PC-3 (cell line): ENCODE results near the gene SLMAP. TPM values are rescaled to one million over a fixed set of nuclear protein-coding genes. Genes with fewer than 3 reads are reported as not detected.
A peak's percentile ranks its signal among the peaks of the same experiment; 100 is the strongest.

Experiments
- ATAC-seq: fragments of 200-7000 bp; cut with Tn5 transposase; 2 replicates; pipeline ENCODE4 v1.9.1; 2020; ENCODE audit warnings: mild to moderate bottlenecking, moderate library complexity
- BruUV-seq: library from RNA; stranded (reverse); fragments of 400-500 nt; replicated peaks from 2 replicates; lab custom pipeline; 2021; lab: Mats Ljungman, UMichigan
- CTCF ChIA-PET: fragments of 300-600 bp; sonication (Branson Sonifier 250); formaldehyde crosslinking; loops from one replicate; lab custom pipeline; 2022; ENCODE audit warnings: antibody characterized with exemption; lab: Charles Lee
- POLR2A ChIA-PET: fragments of 300-600 bp; sonication (Branson Sonifier 250); formaldehyde crosslinking; loops from one replicate; lab custom pipeline; 2022; ENCODE audit warnings: antibody characterized with exemption; ENCODE audit not compliant: unreplicated experiment; lab: Charles Lee
- DNase-seq: peaks from one replicate; pipeline ENCODE4 v3.0.0-alpha.2; 2015
- H2AFZ ChIP-seq: fragments of 300-600 bp; sonication (generic); 2 replicates; pipeline ENCODE4 v1.6.0; 2016; ENCODE audit warnings: antibody characterized with exemption, low read length
- H3F3A ChIP-seq: fragments of 300-600 bp; sonication (generic); one replicate; pipeline ENCODE4 v1.6.0; 2017; ENCODE audit warnings: antibody characterized with exemption, low read length, control low read depth, mild to moderate bottlenecking; ENCODE audit not compliant: unreplicated experiment
- H3K27ac ChIP-seq: fragments of 300-600 bp; sonication (generic); 2 replicates; pipeline ENCODE4 v1.5.1; 2016; ENCODE audit warnings: mild to moderate bottlenecking, low read length
- H3K27me3 ChIP-seq: fragments of 300-600 bp; sonication (generic); 2 replicates; pipeline ENCODE4 v1.6.1; 2016; ENCODE audit warnings: low read length, mixed read lengths
- H3K36me3 ChIP-seq: fragments of 300-600 bp; sonication (generic); 2 replicates; pipeline ENCODE4 v1.6.1; 2016; ENCODE audit warnings: low read depth, mixed run types, low read length, mixed read lengths
- H3K4me1 ChIP-seq: fragments of 300-600 bp; sonication (generic); 2 replicates; pipeline ENCODE4 v1.5.1; 2016; ENCODE audit warnings: low read length; ENCODE audit not compliant: insufficient read depth
- H3K4me2 ChIP-seq: fragments of 300-600 bp; sonication (generic); 2 replicates; pipeline ENCODE4 v1.6.0; 2016; ENCODE audit warnings: low read length
- H3K4me3 ChIP-seq: fragments of 300-600 bp; sonication (generic); 2 replicates; pipeline ENCODE4 v1.5.1; 2016; ENCODE audit warnings: mild to moderate bottlenecking, low read length, mixed read lengths
- H3K79me2 ChIP-seq: fragments of 300-600 bp; sonication (generic); 2 replicates; pipeline ENCODE4 v1.6.1; 2017; ENCODE audit warnings: low read length, mixed read lengths
- H3K9ac ChIP-seq: fragments of 300-600 bp; sonication (generic); 2 replicates; pipeline ENCODE4 v1.6.0; 2016; ENCODE audit warnings: mild to moderate bottlenecking, low read length
- H3K9me2 ChIP-seq: fragments of 300-600 bp; sonication (generic); replicated peaks from 2 replicates; pipeline ENCODE4 v1.6.1; 2016; ENCODE audit warnings: mixed run types, low read length, mixed read lengths
- H3K9me3 ChIP-seq: fragments of 300-600 bp; sonication (generic); 2 replicates; pipeline ENCODE4 v1.6.1; 2016; ENCODE audit warnings: low read length, mixed read lengths
- H4K20me1 ChIP-seq: fragments of 300-600 bp; sonication (generic); 2 replicates; pipeline ENCODE4 v1.6.1; 2016; ENCODE audit warnings: low read length, mixed read lengths
- CTCF ChIP-seq: fragments of 300-600 bp; sonication (generic); conservative IDR thresholded peaks from 2 replicates; pipeline ENCODE4 v1.5.1; 2017; ENCODE audit warnings: antibody characterized with exemption, low read depth, mild to moderate bottlenecking, low read length
- EZH2 ChIP-seq: fragments of 300-600 bp; sonication (generic); IDR thresholded peaks from one replicate; pipeline ENCODE4 v1.6.1; 2017; ENCODE audit warnings: antibody characterized with exemption, mild to moderate bottlenecking, low read length; ENCODE audit not compliant: unreplicated experiment
- EZH2phosphoT487 ChIP-seq: fragments of 300-600 bp; sonication (generic); IDR thresholded peaks from 2 replicates; pipeline ENCODE4 v1.6.1; 2018; ENCODE audit warnings: mild to moderate bottlenecking, antibody characterized with exemption, low read length, borderline replicate concordance
- intact Hi-C: fragments of 100-400 bp; cut with micrococcal nuclease; formaldehyde crosslinking; loops from 2 replicates; pipeline ENCODE4 v1.9.0; 2023
- total RNA-seq: library from RNA; depleted of rRNA; stranded (reverse); fragments of >200 nt; gene quantifications from 2 replicates; pipeline ENCODE4 v1.2.3, GENCODE V29; 2014

Gene SLMAP
- total RNA-seq, 1 experiment from 2014 or later = 60.0 TPM

- H3F3A ChIP-seq = peaks cover 13% of the 10 kb centered on the region
- DNase-seq (peak; percentile 79), ATAC-seq (no peak)
- BruUV-seq = no TSS peak
- intact Hi-C loops = no loop called here
- ChIA-PET CTCF (no interaction called here), POLR2A (interaction anchor here (0.5 to 1.4 kb wide), 5 partner anchors 11 to 357 kb away, joined by 3 to 5 read pairs (median 3); no protein-coding TSS in a partner anchor)
- TF ChIP-seq EZH2phosphoT487 (no peak), EZH2 (no peak), CTCF (0 out of 2 replicates have a peak, but pooled peaks have one; percentile 30)
- H3K4me1 ChIP-seq = peaks cover 49% of the 10 kb centered on the region
- peak overlapping the region; percentile 92 for H2AFZ ChIP-seq
- no peaks in the 10 kb centered on the region for H3K27me3 ChIP-seq
- peak overlapping the region; percentile 90 for H3K9ac ChIP-seq
- H3K79me2 ChIP-seq = peaks cover 49% of the 10 kb centered on the region
- H3K9me3 ChIP-seq = no peaks in the 10 kb centered on the region
- H3K9me2 ChIP-seq = no peaks in the 10 kb centered on the region
- peak overlapping the region; percentile 45 for H3K27ac ChIP-seq
- H3K4me3 ChIP-seq = peak overlapping the region; percentile 90
- peaks cover 31% of the 10 kb centered on the region for H4K20me1 ChIP-seq
- peaks cover 12% of the 10 kb centered on the region for H3K36me3 ChIP-seq
- H3K4me2 ChIP-seq = peak overlapping the region; percentile 84
Observed at GRCh38 chr3:57755368-57755675, 787 bp upstream of the SLMAP start.

- ATAC-seq = peak; percentile 22
- peak overlapping the region; percentile 92 for H2AFZ ChIP-seq
Observed at GRCh38 chr3:57756528-57757401, 656 bp downstream of the SLMAP start.

More at GRCh38 chr3:57756528-57757401, 656 bp downstream of the SLMAP start:
- H3K79me2 ChIP-seq = peaks cover 64% of the 10 kb centered on the region
- no peaks in the 10 kb centered on the region for H3K27me3 ChIP-seq
- H3K4me3 ChIP-seq = peak overlapping the region; percentile 90
- BruUV-seq = no TSS peak
- peaks cover 34% of the 10 kb centered on the region for H4K20me1 ChIP-seq
- H3F3A ChIP-seq = peaks cover 9% of the 10 kb centered on the region
- TF ChIP-seq EZH2phosphoT487 = no peak
- no peak for TF ChIP-seq CTCF
- TF ChIP-seq EZH2 = no peak
- H3K9ac ChIP-seq = peak overlapping the region; percentile 90
- H3K9me3 ChIP-seq = no peaks in the 10 kb centered on the region
- POLR2A ChIA-PET = interaction anchor here (0.5 to 1.4 kb wide), 4 partner anchors 11 to 1075 kb away, joined by 3 to 7 read pairs (median 3); no protein-coding TSS in a partner anchor
- peak overlapping the region; percentile 84 for H3K4me2 ChIP-seq
- H3K4me1 ChIP-seq = peaks cover 41% of the 10 kb centered on the region
- no peaks in the 10 kb centered on the region for H3K9me2 ChIP-seq
- peak; percentile 83 for DNase-seq
- H3K27ac ChIP-seq = peak overlapping the region; percentile 45
- CTCF ChIA-PET = interaction anchor here (0.8 to 0.9 kb wide), 2 partner anchors 59 to 69 kb away, joined by 3 to 6 read pairs; no protein-coding TSS in a partner anchor
- peaks cover 18% of the 10 kb centered on the region for H3K36me3 ChIP-seq
- intact Hi-C loops = loop anchor here (1.0 kb wide), 2 partner anchors 64 to 159 kb away; partner anchors contain the start of gene ARF4
